Measurements from ENCODE around the gene TFDP1. TPM values are rescaled to one million over a fixed set of nuclear protein-coding genes. Genes with fewer than 3 reads are reported as not detected.

The TFDP1 gene
- total RNA-seq, 1 donor, result 83.8 TPM

- no peak for TF ChIP-seq CTCF (IDR thresholded peaks at IDR 0.05; ENCODE audit: insufficient read depth, low read depth, low read length)
- DNase-seq (ENCODE audit: low read depth), result no peak
- no peak overlapping the region for H3K4me3 ChIP-seq (ENCODE audit: low read depth, low read length)
Measured at GRCh38 chr13:113539176-113539575, 45.4 kb upstream of the TFDP1 start.

GRCh38 chr13:113539822-113540221, 44.7 kb upstream of the TFDP1 start:
- peak; percentile 58 for DNase-seq (ENCODE audit: low read depth)
- H3K4me3 ChIP-seq (ENCODE audit: low read depth, low read length), result no peak overlapping the region
- TF ChIP-seq CTCF (IDR thresholded peaks at IDR 0.05; ENCODE audit: insufficient read depth, low read depth, low read length), result no peak

GRCh38 chr13:113540523-113540922, 44.0 kb upstream of the TFDP1 start:
- no peak overlapping the region for H3K4me3 ChIP-seq (ENCODE audit: low read depth, low read length)
- no peak for TF ChIP-seq CTCF (IDR thresholded peaks at IDR 0.05; ENCODE audit: insufficient read depth, low read depth, low read length)
- no peak for DNase-seq (ENCODE audit: low read depth)

- no peak for TF ChIP-seq CTCF (IDR thresholded peaks at IDR 0.05; ENCODE audit: insufficient read depth, low read depth, low read length)
- DNase-seq (ENCODE audit: low read depth), result no peak
- H3K4me3 ChIP-seq (ENCODE audit: low read depth, low read length), result no peak overlapping the region
Measured at GRCh38 chr13:113542751-113543424, 41.7 kb upstream of the TFDP1 start.

GRCh38 chr13:113544071-113544891, 40.3 kb upstream of the TFDP1 start:
- H3K4me3 ChIP-seq (ENCODE audit: low read depth, low read length), result no peak overlapping the region
- no peak for DNase-seq (ENCODE audit: low read depth)
- TF ChIP-seq CTCF (IDR thresholded peaks at IDR 0.05; ENCODE audit: insufficient read depth, low read depth, low read length), result no peak

- no peak for TF ChIP-seq CTCF (IDR thresholded peaks at IDR 0.05; ENCODE audit: insufficient read depth, low read depth, low read length)
- no peak overlapping the region for H3K4me3 ChIP-seq (ENCODE audit: low read depth, low read length)
- no peak for DNase-seq (ENCODE audit: low read depth)
Measured at GRCh38 chr13:113544896-113545295, 39.7 kb upstream of the TFDP1 start.

Data from fibroblast of villous mesenchyme (primary cell).